ENCODE results near the gene PDCD6IP.

PDCD6IP gene

GRCh38 chr3:33914212-33914611 is 115.8 kb downstream of the PDCD6IP start:
- ChIA-PET CTCF (interaction anchor here (0.6 to 1.2 kb wide), 2 partner anchors 102 to 1995 kb away, joined by 3 to 4 read pairs; no protein-coding TSS in a partner anchor), POLR2A (no interaction called here)
- TF ChIP-seq, protein P1, sequence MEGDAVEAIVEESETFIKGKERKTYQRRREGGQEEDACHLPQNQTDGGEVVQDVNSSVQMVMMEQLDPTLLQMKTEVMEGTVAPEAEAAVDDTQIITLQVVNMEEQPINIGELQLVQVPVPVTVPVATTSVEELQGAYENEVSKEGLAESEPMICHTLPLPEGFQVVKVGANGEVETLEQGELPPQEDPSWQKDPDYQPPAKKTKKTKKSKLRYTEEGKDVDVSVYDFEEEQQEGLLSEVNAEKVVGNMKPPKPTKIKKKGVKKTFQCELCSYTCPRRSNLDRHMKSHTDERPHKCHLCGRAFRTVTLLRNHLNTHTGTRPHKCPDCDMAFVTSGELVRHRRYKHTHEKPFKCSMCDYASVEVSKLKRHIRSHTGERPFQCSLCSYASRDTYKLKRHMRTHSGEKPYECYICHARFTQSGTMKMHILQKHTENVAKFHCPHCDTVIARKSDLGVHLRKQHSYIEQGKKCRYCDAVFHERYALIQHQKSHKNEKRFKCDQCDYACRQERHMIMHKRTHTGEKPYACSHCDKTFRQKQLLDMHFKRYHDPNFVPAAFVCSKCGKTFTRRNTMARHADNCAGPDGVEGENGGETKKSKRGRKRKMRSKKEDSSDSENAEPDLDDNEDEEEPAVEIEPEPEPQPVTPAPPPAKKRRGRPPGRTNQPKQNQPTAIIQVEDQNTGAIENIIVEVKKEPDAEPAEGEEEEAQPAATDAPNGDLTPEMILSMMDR (IDR thresholded peaks at IDR 0.05; ENCODE audit: insufficient read depth, low read length, missing control alignments): no peak
- DNase-seq (ENCODE audit: low read depth, low spot score): no peak
- no peak overlapping the region for H3K4me3 ChIP-seq (ENCODE audit: low read depth, low read length)

GRCh38 chr3:33914731-33915379 is 116.4 kb downstream of the PDCD6IP start:
- H3K4me3 ChIP-seq (ENCODE audit: low read depth, low read length): no peak overlapping the region
- POLR2A ChIA-PET: no interaction called here
- CTCF ChIA-PET: interaction anchor here (0.6 to 2.2 kb wide), 4 partner anchors 12 to 1994 kb away, joined by 3 to 13 read pairs (median 4); no protein-coding TSS in a partner anchor
- TF ChIP-seq, protein P1 (IDR thresholded peaks at IDR 0.05; ENCODE audit: insufficient read depth, low read length, missing control alignments): no peak
- no peak for DNase-seq (ENCODE audit: low read depth, low spot score)

GRCh38 chr3:33915796-33916546 is 117.5 kb downstream of the PDCD6IP start:
- POLR2A ChIA-PET: no interaction called here
- CTCF ChIA-PET: interaction anchor here (0.8 to 2.2 kb wide), 4 partner anchors 11 to 1993 kb away, joined by 3 to 13 read pairs (median 4); no protein-coding TSS in a partner anchor
- DNase-seq (ENCODE audit: low read depth, low spot score): no peak
- TF ChIP-seq, protein P1 (IDR thresholded peaks at IDR 0.05; ENCODE audit: insufficient read depth, low read length, missing control alignments): peak; percentile 44
- H3K4me3 ChIP-seq (ENCODE audit: low read depth, low read length): no peak overlapping the region

DNA sequence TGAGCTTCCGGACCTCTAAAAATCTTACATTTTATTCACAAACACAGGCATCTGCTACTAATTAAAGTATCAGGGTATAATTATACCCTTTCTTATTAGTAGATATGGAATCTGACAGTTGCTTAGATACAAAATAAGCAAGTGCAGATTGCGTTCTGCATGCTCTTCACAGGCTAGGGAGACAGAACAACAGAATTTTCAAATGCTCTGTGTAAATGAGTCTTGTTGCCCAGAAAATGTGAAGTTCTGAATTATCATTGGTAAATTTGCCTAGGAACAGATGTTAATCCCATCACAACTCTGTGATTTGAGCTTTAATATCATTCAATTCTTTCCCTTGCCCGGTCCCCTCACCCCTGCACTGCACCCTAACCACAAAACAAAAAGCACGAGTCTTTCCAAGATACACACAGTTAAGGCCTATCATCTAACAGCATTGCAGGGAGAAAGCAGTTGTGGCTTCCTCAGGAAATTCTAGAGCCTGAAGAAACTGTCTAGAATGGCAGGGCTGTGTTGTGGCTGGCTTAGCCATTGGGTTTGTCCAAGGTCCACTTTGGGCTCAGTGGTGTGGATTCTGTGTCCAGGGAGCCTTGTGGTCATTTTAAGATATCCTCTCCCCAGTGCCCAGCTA is 119.8 kb downstream of the PDCD6IP start:
- TF ChIP-seq, protein P1 (IDR thresholded peaks at IDR 0.05; ENCODE audit: insufficient read depth, low read length, missing control alignments): no peak
- no peak overlapping the region for H3K4me3 ChIP-seq (ENCODE audit: low read depth, low read length)
- ChIA-PET POLR2A (no interaction called here), CTCF (interaction anchor here (0.9 to 1.6 kb wide), 2 partner anchors 35 to 1990 kb away, joined by 3 to 6 read pairs; no protein-coding TSS in a partner anchor)
- no peak for DNase-seq (ENCODE audit: low read depth, low spot score)

Measured in AG04449 (cell line).